Breast epithelium (tissue), 3 donors: ENCODE measurements around the gene SYT1.

Source experiments
- CTCF ChIP-seq, 3 donors: fragments of 450-650 bp; IDR thresholded peaks; one replicate each; pipeline ENCODE4 v1.5.1; 2016 to 2017; ENCODE audit warnings: antibody characterized with exemption in 3 of 3, mild to moderate bottlenecking in 3 of 3, moderate library complexity in 3 of 3
- POLR2A ChIP-seq: fragments of 450-650 bp; IDR thresholded peaks from one replicate; pipeline ENCODE4 v1.6.1; 2016; ENCODE audit warnings: antibody characterized with exemption, mild to moderate bottlenecking, moderate library complexity

DNA sequence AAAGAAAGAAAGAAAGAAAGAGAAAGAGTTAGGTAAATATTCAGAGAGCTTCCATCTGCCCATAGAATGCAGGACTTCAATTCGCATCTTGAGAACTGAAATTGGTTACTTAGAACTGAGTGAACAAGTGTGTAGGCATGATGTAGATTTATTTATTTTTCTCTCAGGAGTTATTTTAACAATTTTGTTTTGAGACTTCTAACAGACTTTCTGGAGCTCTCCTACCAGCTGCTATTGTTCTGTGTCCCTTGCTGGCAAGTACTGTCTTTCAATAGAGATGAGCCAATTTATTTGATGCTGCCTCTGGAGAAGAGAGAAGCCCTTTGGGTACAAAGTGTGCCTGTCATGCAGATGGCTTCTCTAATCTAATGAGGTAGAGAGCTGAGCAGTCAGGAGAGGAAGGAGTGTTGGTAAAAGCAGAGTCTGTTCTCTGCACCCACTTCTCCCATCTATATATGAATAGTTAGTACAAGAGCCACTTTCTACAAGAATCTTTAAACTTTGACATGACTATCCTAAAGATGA is 67.0 kb downstream of the SYT1 start:
- TF ChIP-seq CTCF (IDR thresholded peaks at IDR 0.05): no peak
- TF ChIP-seq POLR2A: no peak
